PC-9 (cell line): ENCODE results near the gene PLTP. TPM values are rescaled to one million over a fixed set of nuclear protein-coding genes. Genes with fewer than 3 reads are reported as not detected.

ENCODE experiments used
- BruUV-seq: library from RNA; stranded (reverse); fragments of 400-500 nt; replicated peaks from 2 replicates; lab custom pipeline; 2021; lab: Mats Ljungman, UMichigan
- CTCF ChIA-PET: fragments of 300-600 bp; sonication (Branson Sonifier 250); formaldehyde crosslinking; loops from one replicate; lab custom pipeline; 2022; ENCODE audit warnings: antibody characterized with exemption; lab: Charles Lee
- POLR2A ChIA-PET: fragments of 300-600 bp; sonication (Branson Sonifier 250); formaldehyde crosslinking; loops from one replicate; lab custom pipeline; 2022; ENCODE audit warnings: antibody characterized with exemption; ENCODE audit not compliant: unreplicated experiment; lab: Charles Lee
- DNase-seq, 2 experiments: peaks; one replicate each; pipeline versions ENCODE4 v3.0.0 to v3.0.0-alpha.2; 2015 to 2022; ENCODE audit warnings: mixed read lengths in 1 of 2
- H2AFZ ChIP-seq: fragments of 200-600 bp; sonication (generic); 2 replicates; pipeline ENCODE4 v1.8.1; 2017; ENCODE audit warnings: antibody characterized with exemption
- H3F3A ChIP-seq: fragments of 200-600 bp; sonication (generic); 2 replicates; pipeline ENCODE4 v1.8.1; 2017; ENCODE audit warnings: antibody characterized with exemption, mild to moderate bottlenecking, low read depth; ENCODE audit not compliant: insufficient read depth
- H3K27ac ChIP-seq: fragments of 200-600 bp; sonication (generic); 2 replicates; pipeline ENCODE4 v1.6.1; 2016; ENCODE audit warnings: mixed run types
- H3K27me3 ChIP-seq: fragments of 200-600 bp; sonication (generic); 2 replicates; pipeline ENCODE4 v1.6.1; 2016; ENCODE audit warnings: low read depth, mixed run types; ENCODE audit not compliant: insufficient read depth
- H3K36me3 ChIP-seq: fragments of 200-600 bp; sonication (generic); 2 replicates; pipeline ENCODE4 v1.6.1; 2016; ENCODE audit warnings: low read depth, mixed run types
- H3K4me1 ChIP-seq: fragments of 200-600 bp; sonication (generic); replicated peaks from 2 replicates; pipeline ENCODE4 v1.6.1; 2016; ENCODE audit warnings: mixed run types; ENCODE audit not compliant: insufficient read depth
- H3K4me2 ChIP-seq: fragments of 200-600 bp; sonication (generic); 2 replicates; pipeline ENCODE4 v1.6.1; 2017; ENCODE audit warnings: mixed run types
- H3K4me3 ChIP-seq: fragments of 200-600 bp; sonication (generic); 2 replicates; pipeline ENCODE4 v1.6.1; 2016; ENCODE audit warnings: mixed run types
- H3K79me2 ChIP-seq: fragments of 200-600 bp; sonication (generic); 2 replicates; pipeline ENCODE4 v1.6.1; 2017; ENCODE audit warnings: low read depth, mixed run types
- H3K9me2 ChIP-seq: fragments of 200-600 bp; sonication (generic); 2 replicates; pipeline ENCODE4 v1.8.1; 2017; ENCODE audit warnings: mild to moderate bottlenecking; ENCODE audit not compliant: insufficient read depth
- H3K9me3 ChIP-seq: fragments of 200-600 bp; sonication (generic); 2 replicates; pipeline ENCODE4 v1.8.1; 2016; ENCODE audit warnings: low read depth; ENCODE audit not compliant: insufficient read depth
- H4K20me1 ChIP-seq: fragments of 200-600 bp; sonication (generic); 2 replicates; pipeline ENCODE4 v1.8.1; 2017; ENCODE audit not compliant: insufficient read depth
- CTCF ChIP-seq: fragments of 200-600 bp; sonication (generic); conservative IDR thresholded peaks from 2 replicates; pipeline ENCODE4 v1.6.1; 2017; ENCODE audit warnings: mixed run types, antibody characterized with exemption, mild to moderate bottlenecking, moderate library complexity
- EZH2 ChIP-seq: fragments of 200-600 bp; sonication (generic); IDR thresholded peaks from 2 replicates; pipeline ENCODE4 v1.8.0; 2017; ENCODE audit warnings: antibody characterized with exemption, low read depth
- intact Hi-C: fragments of 100-400 bp; cut with micrococcal nuclease; formaldehyde crosslinking; loops from one replicate; pipeline ENCODE4 v1.10.0; 2022; ENCODE audit not compliant: unreplicated experiment
- total RNA-seq: library from RNA; stranded (reverse); gene quantifications from 2 replicates; pipeline ENCODE4 v1.2.3, GENCODE V29; 2021

The PLTP gene
- total RNA-seq, 1 experiment from 2014 or later = 127 TPM

- intact Hi-C loops = no loop called here
- ChIA-PET CTCF (no interaction called here), POLR2A (interaction anchor here (0.5 to 0.6 kb wide), 2 partner anchors 11 to 22 kb away, joined by 3 to 4 read pairs; no protein-coding TSS in a partner anchor)
- Histone ChIP-seq H3K4me1 (no peaks in the 10 kb centered on the region), H3K79me2 (no peaks in the 10 kb centered on the region), H3K4me2 (no peak overlapping the region), H4K20me1 (peaks cover 10% of the 10 kb centered on the region; the same call in 1 of the 2 replicates), H2AFZ (no peak overlapping the region), H3K27ac (no peak overlapping the region), H3K36me3 (no peaks in the 10 kb centered on the region), H3F3A (peaks cover 22% of the 10 kb centered on the region), H3K9me3 (no peaks in the 10 kb centered on the region), H3K4me3 (no peak overlapping the region), H3K9me2 (no peaks in the 10 kb centered on the region), H3K27me3 (no peaks in the 10 kb centered on the region)
- no TSS peak for BruUV-seq
- TF ChIP-seq EZH2 (no peak), CTCF (no peak)
- no peak for DNase-seq
Observed at GRCh38 chr20:45926731-45927070, 14.7 kb upstream of the PLTP start.

GRCh38 chr20:45925821-45926506 lies 14.0 kb upstream of the PLTP start:
- H3K27me3 ChIP-seq = no peaks in the 10 kb centered on the region
- no peaks in the 10 kb centered on the region for H3K9me2 ChIP-seq
- no TSS peak for BruUV-seq
- H3K36me3 ChIP-seq = no peaks in the 10 kb centered on the region
- H3K4me1 ChIP-seq = no peaks in the 10 kb centered on the region
- no peak overlapping the region for H3K27ac ChIP-seq
- no peak overlapping the region for H3K4me2 ChIP-seq
- no peaks in the 10 kb centered on the region for H3K9me3 ChIP-seq
- H3F3A ChIP-seq = peaks cover 22% of the 10 kb centered on the region
- ChIA-PET CTCF (interaction anchor here (0.5 kb wide), 1 partner anchor 30 kb away, joined by 3 read pairs; no protein-coding TSS in a partner anchor), POLR2A (interaction anchor here (0.6 kb wide), 1 partner anchor 21 kb away, joined by 4 read pairs; no protein-coding TSS in a partner anchor)
- intact Hi-C loops = no loop called here
- no peak for DNase-seq
- no peak overlapping the region for H2AFZ ChIP-seq
- H3K4me3 ChIP-seq = no peak overlapping the region
- H4K20me1 ChIP-seq = peaks cover 6% of the 10 kb centered on the region; the same call in 1 of the 2 replicates
- no peak for TF ChIP-seq EZH2
- TF ChIP-seq CTCF = no peak
- no peaks in the 10 kb centered on the region for H3K79me2 ChIP-seq

- H3K9me3 ChIP-seq = no peaks in the 10 kb centered on the region
- DNase-seq = no peak
- H3F3A ChIP-seq = peaks cover 31% of the 10 kb centered on the region
- no peaks in the 10 kb centered on the region for H3K36me3 ChIP-seq
- no peak overlapping the region for H2AFZ ChIP-seq
- H3K27ac ChIP-seq = no peak overlapping the region
- no peaks in the 10 kb centered on the region for H3K79me2 ChIP-seq
- ChIA-PET POLR2A (interaction anchor here (0.6 kb wide), 1 partner anchor 91 kb away, joined by 3 read pairs; the partner anchor contains the start of gene SNX21), CTCF (no interaction called here)
- H4K20me1 ChIP-seq = no peaks in the 10 kb centered on the region
- no peaks in the 10 kb centered on the region for H3K4me1 ChIP-seq
- BruUV-seq = no TSS peak
- H3K4me2 ChIP-seq = no peak overlapping the region
- no peak overlapping the region for H3K4me3 ChIP-seq
- intact Hi-C loops = no loop called here
- TF ChIP-seq CTCF (no peak), EZH2 (no peak)
- no peaks in the 10 kb centered on the region for H3K9me2 ChIP-seq
- H3K27me3 ChIP-seq = no peaks in the 10 kb centered on the region
Observed at GRCh38 chr20:45924391-45925261, 12.7 kb upstream of the PLTP start.
